DMS153 treated with DMSO at 0.1 percent for 48 hours (cell line): ENCODE measurements around the gene FETUB.
"Not testable (repeated sequence)": the region's sequence is repeated elsewhere in the genome, so short reads cannot be mapped to it uniquely, and the experiment has no call there.

Experiments used
- DNase-seq: peaks from one replicate; lab custom pipeline; 2025; ENCODE audit not compliant: unreplicated experiment; lab: John Stamatoyannopoulos, UW

Gene FETUB

DNA sequence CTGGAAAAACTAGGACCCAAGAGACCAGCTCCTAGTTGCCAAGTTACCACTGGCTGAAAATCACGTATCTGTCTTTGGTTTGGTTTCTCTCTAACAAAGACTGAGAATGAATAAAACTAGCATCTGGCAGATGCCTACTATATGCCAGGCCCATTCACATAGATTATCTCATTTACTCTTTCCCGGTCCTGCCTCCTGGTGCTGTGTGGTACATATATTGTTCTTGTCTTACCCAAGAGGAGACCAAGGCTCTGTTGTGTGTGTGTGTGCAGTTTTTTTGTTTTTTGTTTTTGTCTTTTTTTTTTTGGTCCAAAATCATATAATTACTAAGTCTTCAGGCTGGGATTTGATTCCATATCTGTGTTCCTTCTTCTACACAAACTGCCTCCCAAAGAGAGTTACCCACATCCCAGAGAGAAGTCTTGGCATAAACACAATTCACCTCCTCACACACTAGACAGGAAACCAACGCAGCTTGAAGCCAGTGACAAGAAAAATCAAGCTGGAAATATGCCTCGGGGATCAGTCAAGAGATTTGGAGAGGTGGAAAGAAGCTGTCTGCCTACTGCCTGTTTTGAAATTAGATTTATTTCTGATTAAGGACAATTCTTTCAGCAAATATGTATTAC is 26.4 kb upstream of the FETUB start:
- DNase-seq = no peak

DNA sequence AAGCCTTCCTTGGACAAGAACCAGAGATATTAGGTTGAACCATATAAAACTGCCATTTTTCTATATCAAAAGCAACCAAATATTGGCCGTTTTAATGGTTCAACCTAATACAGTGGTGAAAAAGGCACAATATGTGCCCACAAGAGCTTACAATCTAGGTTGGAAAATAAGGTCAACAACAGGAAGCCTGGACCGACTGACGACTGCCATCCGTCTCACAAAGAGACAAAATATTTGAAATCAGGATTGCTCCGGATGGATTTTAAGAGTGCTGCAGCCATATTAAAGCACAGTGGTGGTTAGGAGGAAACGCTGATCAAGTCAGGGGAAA is 26.0 kb upstream of the FETUB start:
- no peak for DNase-seq

DNA sequence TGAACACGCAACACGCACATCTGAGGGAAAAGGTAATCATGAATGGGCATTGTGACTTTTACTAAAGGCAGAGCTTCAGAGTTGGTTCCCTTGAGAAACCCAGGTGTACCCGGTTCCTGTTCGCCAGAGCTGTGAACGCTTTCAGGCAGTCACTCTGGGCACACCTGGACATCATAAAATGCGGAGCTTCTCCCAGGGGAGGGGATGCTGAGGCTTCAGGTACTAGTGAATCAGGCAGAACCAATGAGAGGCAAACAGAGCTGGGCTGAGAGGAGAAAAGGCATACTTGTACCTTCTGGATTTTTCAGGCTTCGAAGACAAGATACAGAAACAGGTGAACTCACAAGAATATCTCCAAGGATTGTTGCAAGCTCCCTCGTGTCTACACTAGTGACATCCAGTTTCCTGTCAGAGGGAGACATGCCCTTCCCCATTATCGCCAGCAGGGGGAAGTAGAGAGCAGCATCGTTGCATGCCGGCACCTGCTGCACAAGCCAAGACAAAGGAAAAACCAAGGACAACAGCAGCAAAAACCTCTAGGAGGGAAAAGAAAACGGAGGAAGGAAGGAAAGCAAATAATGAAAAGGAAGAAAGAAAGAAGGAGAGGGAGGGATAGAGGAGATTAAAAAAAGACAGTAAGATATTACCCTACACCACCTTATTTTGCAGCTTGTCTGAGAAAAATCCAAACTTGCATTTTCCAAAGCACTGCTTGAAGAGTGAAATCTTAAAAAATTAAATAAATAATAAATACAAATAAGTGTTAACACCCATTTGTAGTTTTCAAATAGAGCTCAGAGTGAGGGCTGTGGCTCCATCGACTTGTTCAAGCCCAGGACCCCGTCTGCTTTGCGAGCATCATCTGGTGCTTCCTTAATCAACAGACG is 25.4 kb upstream of the FETUB start:
- peak; percentile 89 for DNase-seq

DNA sequence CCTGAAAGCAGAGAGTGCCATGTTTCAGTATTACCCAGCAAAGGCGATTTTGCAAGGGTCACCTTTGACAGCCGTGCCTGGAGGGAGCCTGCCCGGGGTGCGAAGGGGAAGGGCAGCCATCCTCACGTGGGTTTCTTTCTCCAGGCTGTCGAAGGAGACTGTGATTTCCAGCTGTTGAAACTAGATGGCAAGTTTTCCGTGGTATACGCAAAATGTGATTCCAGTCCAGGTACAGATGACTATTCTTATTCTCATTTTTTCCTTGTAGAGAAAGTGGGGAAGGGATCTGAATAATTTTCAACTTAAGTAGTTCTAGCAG is 23.9 kb upstream of the FETUB start:
- no peak for DNase-seq

DNA sequence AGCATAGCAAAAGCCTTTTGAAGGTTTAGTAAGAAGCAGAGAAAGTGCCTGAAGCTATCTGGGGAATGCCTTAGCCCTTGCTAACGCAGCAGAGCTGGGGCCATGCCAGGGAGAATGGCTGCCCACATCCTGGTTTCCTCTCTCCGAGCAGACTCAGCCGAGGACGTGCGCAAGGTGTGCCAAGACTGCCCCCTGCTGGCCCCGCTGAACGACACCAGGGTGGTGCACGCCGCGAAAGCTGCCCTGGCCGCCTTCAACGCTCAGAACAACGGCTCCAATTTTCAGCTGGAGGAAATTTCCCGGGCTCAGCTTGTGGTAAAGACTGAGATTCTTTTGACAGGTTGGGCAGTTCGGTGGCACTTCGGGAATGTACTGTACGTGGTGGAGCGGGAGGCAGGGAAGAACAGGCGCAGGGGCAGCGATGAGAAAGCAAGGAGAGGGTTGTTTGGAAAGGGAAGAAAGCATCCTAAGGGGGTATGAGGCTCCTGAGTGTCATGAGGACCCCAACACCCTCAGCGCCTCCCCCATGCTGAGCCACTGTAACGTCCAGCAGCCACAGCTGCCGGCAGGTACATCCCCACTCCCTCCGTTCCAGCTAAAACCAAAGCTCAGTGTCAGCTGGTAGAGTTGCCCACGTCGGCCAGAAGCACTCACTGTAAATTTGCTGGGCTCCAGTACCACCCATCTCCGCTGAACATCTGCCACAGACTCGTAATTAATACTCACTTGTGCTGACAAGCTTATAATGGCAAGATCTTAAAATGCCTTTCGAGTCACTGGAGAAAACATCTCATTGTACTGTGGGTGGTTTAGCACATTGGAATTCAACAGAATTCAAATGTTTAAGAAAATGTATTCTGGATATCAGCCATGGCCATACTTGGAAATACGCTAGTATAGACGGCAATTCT is 22.9 kb upstream of the FETUB start:
- peak; percentile 58 for DNase-seq

DNA sequence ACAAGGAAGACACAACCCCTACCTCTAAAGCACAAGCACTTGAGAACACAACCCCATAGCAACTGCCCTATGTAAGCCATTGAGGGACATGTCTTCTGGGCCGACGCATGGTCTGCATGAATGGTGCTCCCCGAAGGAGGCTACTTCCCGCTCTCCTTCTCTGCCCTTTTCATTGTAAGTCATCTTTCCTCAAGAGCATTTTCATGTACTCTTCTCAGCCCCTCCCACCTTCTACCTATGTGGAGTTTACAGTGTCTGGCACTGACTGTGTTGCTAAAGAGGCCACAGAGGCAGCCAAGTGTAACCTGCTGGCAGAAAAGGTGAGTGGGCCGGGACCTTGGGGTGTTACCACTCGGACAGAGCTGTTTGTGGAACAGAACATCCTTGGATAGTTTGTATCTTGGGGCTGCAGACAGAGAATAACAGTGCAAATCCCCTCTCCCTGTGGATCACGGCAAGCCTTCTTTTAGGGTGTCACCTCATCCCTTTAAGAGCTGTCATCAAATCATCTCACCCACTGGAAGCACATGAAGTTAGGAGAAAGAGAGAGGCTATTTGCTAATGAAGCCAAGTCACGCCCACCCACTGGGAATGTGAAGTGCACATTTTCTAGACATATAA is 21.8 kb upstream of the FETUB start:
- no peak for DNase-seq

DNA sequence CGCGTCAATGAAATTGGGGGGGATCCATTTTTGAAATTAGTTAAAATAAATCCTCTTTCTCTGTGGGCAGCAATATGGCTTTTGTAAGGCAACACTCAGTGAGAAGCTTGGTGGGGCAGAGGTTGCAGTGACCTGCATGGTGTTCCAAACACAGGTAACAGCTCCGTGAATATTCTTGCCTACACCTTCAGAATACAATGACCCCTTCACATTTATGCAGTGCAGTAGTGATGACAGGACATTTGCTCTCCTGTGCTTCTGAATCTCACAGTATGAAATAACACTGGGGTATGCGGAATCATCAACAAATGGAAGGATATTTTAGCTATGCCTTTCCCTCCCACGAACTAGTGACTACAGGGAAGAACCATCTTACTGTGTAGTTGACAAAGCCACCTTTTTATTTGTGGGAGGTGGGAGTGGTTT is 20.4 kb upstream of the FETUB start:
- no peak for DNase-seq

DNA sequence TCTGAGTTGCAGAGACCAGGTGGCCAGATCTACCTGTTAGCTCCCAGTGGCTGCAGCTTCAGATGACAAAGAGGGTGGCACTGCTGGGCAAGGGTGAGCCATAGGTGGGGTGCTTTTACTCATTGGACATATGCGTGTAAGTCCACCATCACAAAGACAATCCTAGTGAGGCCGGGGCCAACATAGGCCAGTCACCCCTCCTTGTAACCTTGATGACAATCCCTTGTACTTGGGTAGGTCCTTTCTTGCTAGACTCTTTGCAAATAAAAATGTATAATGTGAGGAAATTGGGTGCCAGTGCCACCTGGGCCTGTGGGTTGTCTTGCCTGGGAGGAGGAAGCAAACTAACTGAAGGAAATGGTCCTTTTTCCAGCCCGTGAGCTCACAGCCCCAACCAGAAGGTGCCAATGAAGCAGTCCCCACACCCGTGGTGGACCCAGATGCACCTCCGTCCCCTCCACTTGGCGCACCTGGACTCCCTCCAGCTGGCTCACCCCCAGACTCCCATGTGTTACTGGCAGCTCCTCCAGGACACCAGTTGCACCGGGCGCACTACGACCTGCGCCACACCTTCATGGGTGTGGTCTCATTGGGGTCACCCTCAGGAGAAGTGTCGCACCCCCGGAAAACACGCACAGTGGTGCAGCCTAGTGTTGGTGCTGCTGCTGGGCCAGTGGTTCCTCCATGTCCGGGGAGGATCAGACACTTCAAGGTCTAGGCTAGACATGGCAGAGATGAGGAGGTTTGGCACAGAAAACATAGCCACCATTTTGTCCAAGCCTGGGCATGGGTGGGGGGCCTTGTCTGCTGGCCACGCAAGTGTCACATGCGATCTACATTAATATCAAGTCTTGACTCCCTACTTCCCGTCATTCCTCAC is 19.7 kb upstream of the FETUB start:
- no peak for DNase-seq

DNA sequence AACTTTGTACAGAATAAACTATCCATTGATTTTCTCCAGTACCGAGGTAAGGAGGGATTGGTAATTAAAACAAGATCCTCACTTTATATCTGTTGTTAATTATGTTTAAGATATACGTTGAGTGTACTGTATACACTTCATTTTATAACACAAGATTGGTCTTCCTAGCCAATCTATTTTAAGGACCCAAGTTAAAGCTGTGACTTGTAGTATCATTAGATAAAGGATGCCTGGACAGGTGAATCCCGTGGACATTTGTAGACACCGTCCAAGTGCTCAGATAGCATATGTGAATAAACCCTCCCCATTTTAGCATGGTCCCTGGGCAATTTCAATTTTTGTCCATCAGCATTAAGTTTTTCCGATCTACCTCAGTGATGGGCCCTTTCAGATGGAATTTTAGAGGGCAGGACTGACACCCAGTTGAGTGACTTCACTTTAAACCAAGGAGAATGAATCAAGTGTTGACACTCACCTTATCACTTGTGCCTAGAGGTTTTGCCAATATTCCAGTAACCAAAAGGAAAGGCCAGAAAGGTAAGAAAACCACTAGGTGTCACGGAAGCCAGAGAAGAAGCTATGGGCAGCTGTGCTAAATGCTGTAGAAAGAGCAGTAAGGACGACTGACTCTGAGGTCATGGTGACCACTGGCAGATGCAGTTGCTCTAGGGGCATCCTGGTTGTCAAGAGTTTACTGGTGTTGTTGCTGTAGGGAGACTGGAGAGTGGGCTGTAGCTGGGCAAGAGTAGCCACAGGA is 18.1 kb upstream of the FETUB start:
- no peak for DNase-seq

DNA sequence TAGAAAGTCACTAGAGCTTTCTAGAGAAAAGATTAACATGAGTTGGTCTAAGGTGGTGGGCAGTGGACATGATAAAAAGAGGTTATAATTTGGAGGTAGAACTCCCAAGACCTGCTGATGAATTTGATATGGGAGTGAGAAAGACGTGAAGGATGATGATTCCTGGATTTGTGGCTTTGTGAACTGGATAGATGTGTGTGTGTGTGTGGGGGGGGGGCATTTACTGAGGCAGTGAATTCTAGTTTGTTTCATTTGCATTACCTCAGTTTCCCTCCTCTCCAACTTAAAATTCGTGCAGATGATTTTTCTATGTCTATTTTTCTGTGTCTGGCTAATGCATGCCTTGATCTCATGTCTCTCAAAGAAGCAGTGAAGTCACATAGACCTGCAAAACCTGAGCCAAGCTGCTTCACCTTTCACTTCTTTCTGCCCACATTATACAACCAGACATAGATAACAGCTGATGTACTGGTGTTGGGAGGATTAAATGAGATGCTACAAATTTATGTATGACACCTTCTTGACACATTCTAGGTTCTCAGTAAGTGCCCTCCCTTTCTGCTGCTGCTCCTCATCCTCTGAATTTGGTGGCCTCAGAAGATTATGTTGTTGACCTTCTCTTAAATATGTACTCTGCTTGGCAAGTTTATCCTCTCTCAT is 17.4 kb upstream of the FETUB start:
- no peak for DNase-seq

DNA sequence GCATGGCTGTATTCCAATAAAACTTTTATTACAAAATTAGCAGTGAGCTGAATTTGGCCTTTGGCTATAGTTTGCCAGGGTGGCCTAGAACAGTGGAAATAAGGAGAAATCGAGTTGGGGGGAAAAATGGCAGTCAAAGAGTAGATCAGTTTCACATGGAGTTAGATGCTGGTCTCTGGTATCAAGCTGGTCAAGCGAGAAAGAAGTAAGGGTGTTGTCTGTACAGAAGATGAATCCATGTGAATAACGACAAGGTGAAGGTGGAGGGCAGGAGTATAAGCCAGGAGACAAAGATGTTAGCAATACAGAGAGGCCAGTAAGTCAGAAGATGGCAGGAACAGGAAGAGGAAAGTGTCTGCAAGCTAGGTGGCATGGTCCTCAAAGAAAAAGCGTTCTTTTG is 15.6 kb upstream of the FETUB start:
- no peak for DNase-seq

DNA sequence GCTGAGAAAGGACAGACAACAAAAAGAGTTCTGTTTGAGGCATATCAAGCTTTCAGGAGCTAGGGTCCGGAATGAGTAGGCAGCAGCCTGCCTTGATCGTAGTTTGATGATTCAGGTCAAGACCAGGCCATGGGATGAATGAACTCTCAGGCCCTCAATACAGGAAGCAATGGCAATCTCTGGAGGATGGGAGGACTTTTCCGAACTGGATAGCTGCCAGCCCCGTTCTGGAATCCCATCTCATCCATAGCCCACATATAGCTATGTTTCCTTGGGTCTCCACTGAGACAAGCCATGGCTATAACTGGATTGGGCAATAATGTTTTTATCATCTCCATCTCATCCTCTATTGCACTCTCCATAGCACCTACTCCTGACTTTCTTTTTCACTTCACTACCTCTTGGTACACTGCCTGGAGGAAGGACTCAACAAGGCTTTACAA is 14.6 kb upstream of the FETUB start:
- no peak for DNase-seq

DNA sequence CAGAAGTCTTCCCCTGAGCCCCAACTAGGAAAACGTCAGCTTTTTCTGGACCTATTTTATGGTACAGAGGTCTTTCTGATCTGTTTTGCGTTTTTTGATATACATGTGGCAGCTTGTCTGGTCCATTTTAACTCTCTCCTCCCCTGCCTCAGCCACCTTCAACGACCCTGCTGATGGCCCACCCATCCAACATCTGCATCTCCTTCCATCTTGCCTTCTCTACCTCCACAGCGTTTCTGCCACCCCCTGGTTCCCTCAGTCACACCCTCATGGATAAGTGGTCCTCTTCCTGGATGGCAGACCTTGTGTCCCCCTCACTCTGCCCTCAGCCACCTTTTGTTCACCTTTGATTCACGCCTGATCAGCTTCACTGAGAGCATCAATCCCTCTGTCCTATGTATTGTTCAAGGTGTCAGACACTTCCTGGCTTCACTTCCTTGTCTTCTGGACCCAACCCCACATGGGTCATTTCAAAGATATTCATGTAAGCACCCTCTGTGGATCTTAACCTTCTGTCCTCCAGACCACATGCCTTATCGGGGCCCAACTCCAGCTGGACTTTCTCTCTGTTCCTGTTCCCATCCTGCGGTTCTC is 13.8 kb upstream of the FETUB start:
- no peak for DNase-seq

DNA sequence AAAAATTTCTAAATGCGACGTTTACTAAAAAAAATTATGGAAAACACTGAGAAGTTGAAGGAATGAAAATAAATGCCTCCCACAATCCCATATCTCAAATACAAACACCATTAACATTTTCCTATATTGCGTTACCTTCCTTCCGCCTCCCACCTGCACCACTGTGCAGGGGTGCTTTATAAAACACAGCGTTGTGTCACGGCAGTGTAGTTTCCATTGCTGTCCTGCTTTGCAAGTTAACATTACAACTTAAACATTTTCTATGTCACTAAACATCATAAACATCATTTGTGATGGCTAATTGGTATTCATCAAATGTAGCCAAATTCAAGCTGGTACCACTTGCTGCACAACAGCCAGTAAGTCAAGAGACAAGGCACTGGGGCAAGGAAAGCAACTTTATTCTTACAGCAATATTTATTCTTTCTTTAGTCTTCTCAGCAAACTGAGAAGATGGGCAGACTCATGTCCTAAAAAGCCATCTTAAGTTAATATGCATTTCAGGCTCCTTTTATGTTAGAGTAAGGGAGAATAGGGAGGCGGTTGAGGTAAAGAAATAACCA is 12.3 kb upstream of the FETUB start:
- DNase-seq = no peak

DNA sequence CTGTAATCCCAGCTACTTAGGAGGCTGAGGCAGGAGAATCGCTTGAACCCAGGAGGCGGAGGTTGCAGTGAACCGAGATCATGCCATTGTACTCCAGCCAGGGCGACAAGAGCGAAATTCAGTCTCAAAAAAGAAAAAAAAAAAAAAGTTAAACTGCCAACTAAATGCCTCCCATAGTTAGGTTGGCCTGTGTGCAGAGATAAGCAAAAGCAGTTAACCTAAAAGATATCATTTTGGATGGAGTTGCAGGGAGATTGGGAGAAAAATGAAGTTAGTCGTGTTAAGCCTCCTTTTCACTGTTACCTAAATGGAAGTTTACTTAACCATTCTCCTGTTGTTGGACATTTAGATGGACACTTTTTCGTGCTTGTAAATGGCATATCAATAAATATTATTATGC is 11.4 kb upstream of the FETUB start:
- no peak for DNase-seq

DNA sequence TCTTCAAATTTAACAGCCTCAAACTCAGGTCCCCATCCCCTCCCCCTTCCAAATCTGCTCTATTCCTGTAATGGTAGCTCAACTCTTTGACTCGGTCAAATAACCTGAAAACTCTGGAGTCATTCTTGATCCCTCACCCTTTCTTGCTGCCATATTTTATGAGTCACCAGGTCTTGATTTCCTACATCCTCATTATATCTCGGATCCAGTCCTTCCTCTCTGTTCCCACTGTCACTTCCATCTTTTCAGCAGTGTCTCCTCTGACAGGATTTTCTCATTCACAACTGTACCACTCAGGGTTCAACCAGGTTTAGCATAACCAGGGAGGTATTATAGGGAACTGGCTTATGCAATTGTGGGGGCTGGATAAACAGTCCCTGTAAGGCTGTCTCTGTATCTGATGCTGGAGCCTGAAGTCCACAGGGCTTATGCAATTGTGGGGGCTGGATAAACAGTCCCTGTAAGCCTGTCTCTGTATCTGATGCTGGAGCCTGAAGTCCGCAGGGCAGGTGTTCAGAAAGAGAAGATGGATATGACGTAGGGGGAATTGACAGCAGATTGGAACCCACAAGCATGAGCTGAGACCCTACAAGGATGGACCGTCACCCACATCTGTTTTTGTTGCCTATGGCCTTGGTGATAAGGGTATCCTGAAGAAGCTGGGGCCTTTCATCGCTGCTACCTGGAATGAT is 9.1 kb upstream of the FETUB start:
- no peak for DNase-seq

DNA sequence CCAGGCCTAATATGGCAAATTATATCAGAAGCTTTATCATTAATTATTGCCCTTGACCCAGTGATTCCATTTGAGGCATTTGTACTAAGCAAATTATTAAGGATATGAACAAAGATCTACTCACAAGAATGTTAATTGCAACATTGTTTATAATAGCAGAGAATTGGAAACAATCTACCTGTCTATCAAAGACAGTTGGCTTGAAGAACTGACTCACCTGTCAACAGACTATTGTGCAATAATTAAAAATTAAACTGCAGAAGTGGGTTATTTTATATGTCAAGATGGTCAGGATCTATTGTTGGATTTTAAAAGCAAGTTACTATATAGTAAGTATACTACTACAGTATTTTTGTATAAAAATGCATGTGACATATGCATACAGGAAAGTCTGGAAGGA is 6.7 kb upstream of the FETUB start:
- no peak for DNase-seq

DNA sequence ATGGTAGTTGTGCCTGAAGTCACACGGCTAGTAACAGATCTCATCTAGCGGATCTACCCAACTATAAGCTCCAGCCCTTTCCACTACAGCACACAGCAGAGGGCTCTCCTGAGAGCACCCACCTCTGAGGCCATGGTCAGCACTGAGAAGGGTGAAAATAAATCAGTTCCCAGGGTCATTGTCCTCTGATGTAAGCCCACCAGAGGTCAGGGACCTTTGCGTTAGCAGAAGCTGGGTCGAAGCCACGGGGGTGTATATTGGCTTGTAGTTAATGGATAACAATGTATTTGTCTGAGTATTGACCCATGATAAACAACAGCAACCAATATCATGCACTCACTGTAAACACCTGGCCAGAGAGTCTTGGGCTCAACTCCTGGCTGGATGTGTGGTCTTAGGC is 6.0 kb upstream of the FETUB start:
- not testable (repeated sequence) for DNase-seq
